Fibroblast of lung (primary cell): ENCODE results near the gene ROBO4. TPM values are rescaled to one million over a fixed set of nuclear protein-coding genes. Genes with fewer than 3 reads are reported as not detected.

Experiments
- DNase-seq, 2 donors: peaks; one replicate each; pipeline versions ENCODE4 v3.0.0 to v3.0.0-alpha.2; 2010; ENCODE audit warnings: low read depth in 2 of 2
- H2AFZ ChIP-seq: 2 replicates; pipeline ENCODE4 v1.5.1; 2012; ENCODE audit warnings: low read length, control low read depth, inconsistent platforms
- H3K27ac ChIP-seq: 2 replicates; pipeline ENCODE4 v1.5.1; 2011; ENCODE audit warnings: low read length, control low read depth; ENCODE audit not compliant: insufficient read depth
- H3K27me3 ChIP-seq: 2 replicates; pipeline ENCODE4 v1.5.1; 2011; ENCODE audit warnings: mild to moderate bottlenecking, low read length; ENCODE audit not compliant: control insufficient read depth, insufficient read depth
- H3K36me3 ChIP-seq: 2 replicates; pipeline ENCODE4 v1.5.1; 2011; ENCODE audit warnings: low read length; ENCODE audit not compliant: control insufficient read depth, insufficient read depth
- H3K4me1 ChIP-seq: 2 replicates; pipeline ENCODE4 v1.5.1; 2011; ENCODE audit warnings: low read length; ENCODE audit not compliant: control insufficient read depth, insufficient read depth; ENCODE audit errors: extremely low read depth
- H3K4me2 ChIP-seq: 2 replicates; pipeline ENCODE4 v1.5.1; 2011; ENCODE audit warnings: low read length, control low read depth; ENCODE audit not compliant: insufficient read depth; ENCODE audit errors: extremely low read depth
- H3K4me3 ChIP-seq, 4 experiments: fragments of 200-600 bp in 1 of 4; sonication (generic) in 1 of 4; replicated peaks in 1 of 4; 2 replicates each; pipeline ENCODE4 v1.5.1; 2011 to 2016; ENCODE audit warnings: low read length in 4 of 4, low read depth in 3 of 4, mild to moderate bottlenecking in 3 of 4, control low read depth in 2 of 4, inconsistent platforms in 1 of 4, mixed read lengths in 1 of 4; ENCODE audit not compliant: insufficient read depth in 1 of 4; ENCODE audit errors: control extremely low read depth in 1 of 4
- H3K79me2 ChIP-seq: 2 replicates; pipeline ENCODE4 v1.5.1; 2012; ENCODE audit warnings: mild to moderate bottlenecking, low read length, inconsistent platforms; ENCODE audit not compliant: control insufficient read depth, insufficient read depth
- H3K9ac ChIP-seq: 2 replicates; pipeline ENCODE4 v1.5.1; 2011; ENCODE audit warnings: mild to moderate bottlenecking, low read length, control low read depth; ENCODE audit not compliant: insufficient read depth
- H3K9me3 ChIP-seq: 2 replicates; pipeline ENCODE4 v1.5.1; 2012; ENCODE audit warnings: low read depth, low read length; ENCODE audit not compliant: control insufficient read depth, insufficient read depth
- H4K20me1 ChIP-seq: 2 replicates; pipeline ENCODE4 v1.5.1; 2011; ENCODE audit warnings: low read length; ENCODE audit not compliant: control insufficient read depth, insufficient read depth; ENCODE audit errors: extremely low read depth
- CTCF ChIP-seq, 2 donors: IDR thresholded peaks in 1 of 2; conservative IDR thresholded peaks in 1 of 2; 1 replicate in 1 of 2; 2 replicates in 1 of 2; pipeline ENCODE4 v1.5.1; 2011 to 2012; ENCODE audit warnings: low read length in 2 of 2, control low read depth in 1 of 2, inconsistent platforms in 1 of 2, low read depth in 1 of 2, mild to moderate bottlenecking in 1 of 2
- EZH2 ChIP-seq: IDR thresholded peaks from 2 replicates; pipeline ENCODE4 v1.5.1; 2012; ENCODE audit warnings: low read length, control low read depth, mild to moderate bottlenecking; ENCODE audit errors: missing control alignments
- polyA plus RNA-seq, 2 donors: library from polyadenylated mRNA; depleted of rRNA in 1 of 2; stranded (reverse) in 1 of 2; unstranded in 1 of 2; fragments of >200 nt; gene quantifications; 2 replicates each; pipeline ENCODE4 v1.2.1, GENCODE V29; 2011 to 2012; ENCODE audit warnings: missing spikeins in 1 of 2
- total RNA-seq: library from RNA; depleted of rRNA; stranded (reverse); fragments of >200 nt; gene quantifications from 2 replicates; pipeline ENCODE4 v1.2.1, GENCODE V29; 2014

ROBO4 gene
- total and polyA plus RNA-seq, 2 donors (not counting 1 experiment from before 2014, with no cell fraction given), result 0.45 to 0.66 TPM

- no peaks in the 10 kb centered on the region for H4K20me1 ChIP-seq
- no peaks in the 10 kb centered on the region for H3K79me2 ChIP-seq
- TF ChIP-seq CTCF (conservative IDR thresholded peaks at IDR 0.05 in 1 of 2, IDR thresholded peaks at IDR 0.05 in 1 of 2; ENCODE audit: low read depth in 1 of 2, low read length in 2 of 2) (no peak), EZH2 (no peak)
- H2AFZ ChIP-seq, result peak overlapping the region; percentile 31
- no peaks in the 10 kb centered on the region for H3K9me3 ChIP-seq
- DNase-seq, result peak; percentile 28 to 93
- no peak overlapping the region for H3K9ac ChIP-seq
- H3K4me2 ChIP-seq, result peak overlapping the region; percentile 26
- H3K4me1 ChIP-seq, result peaks cover 18% of the 10 kb centered on the region
- H3K27me3 ChIP-seq, result no peaks in the 10 kb centered on the region
- no peak overlapping the region for H3K4me3 ChIP-seq
- peak overlapping the region; percentile 7 for H3K27ac ChIP-seq
- H3K36me3 ChIP-seq, result no peaks in the 10 kb centered on the region
Measured at GRCh38 chr11:124917115-124917637, 19.5 kb upstream of the ROBO4 start.

- H3K36me3 ChIP-seq, result no peaks in the 10 kb centered on the region
- no peak overlapping the region for H2AFZ ChIP-seq
- no peaks in the 10 kb centered on the region for H3K27me3 ChIP-seq
- no peaks in the 10 kb centered on the region for H4K20me1 ChIP-seq
- TF ChIP-seq CTCF (conservative IDR thresholded peaks at IDR 0.05 in 1 of 2, IDR thresholded peaks at IDR 0.05 in 1 of 2; ENCODE audit: low read depth in 1 of 2, low read length in 2 of 2), result no peak
- peak overlapping the region; percentile 50 for H3K27ac ChIP-seq
- H3K4me2 ChIP-seq, result no peak overlapping the region
- H3K9me3 ChIP-seq, result no peaks in the 10 kb centered on the region
- H3K9ac ChIP-seq, result no peak overlapping the region
- H3K79me2 ChIP-seq, result no peaks in the 10 kb centered on the region
- no peak for DNase-seq
- H3K4me1 ChIP-seq, result peaks cover 18% of the 10 kb centered on the region
- no peak overlapping the region for H3K4me3 ChIP-seq
Measured at GRCh38 chr11:124916370-124916710, 18.7 kb upstream of the ROBO4 start.

GRCh38 chr11:124915541-124916369 is 18.1 kb upstream of the ROBO4 start:
- Histone ChIP-seq H3K27ac (peak overlapping the region; percentile 50), H3K9me3 (no peaks in the 10 kb centered on the region), H3K9ac (no peak overlapping the region), H3K36me3 (no peaks in the 10 kb centered on the region), H2AFZ (no peak overlapping the region), H3K4me2 (peak overlapping the region; percentile 11), H3K27me3 (no peaks in the 10 kb centered on the region), H4K20me1 (no peaks in the 10 kb centered on the region), H3K79me2 (no peaks in the 10 kb centered on the region), H3K4me1 (peaks cover 14% of the 10 kb centered on the region), H3K4me3 (no peak overlapping the region)
- DNase-seq, result peak; percentile 42 to 58
- TF ChIP-seq CTCF (conservative IDR thresholded peaks at IDR 0.05 in 1 of 2, IDR thresholded peaks at IDR 0.05 in 1 of 2; ENCODE audit: low read depth in 1 of 2, low read length in 2 of 2) (no peak), EZH2 (no peak)
